K562 (cell line): ENCODE measurements around the gene CLDN7. TPM values are rescaled to one million over a fixed set of nuclear protein-coding genes. Genes with fewer than 3 reads are reported as not detected.
A peak's percentile ranks its signal among the peaks of the same experiment; 100 is the strongest.

Experiments used
- ARHGAP35 ChIP-seq: fragments of 450-650 bp; IDR thresholded peaks from 2 replicates; pipeline ENCODE4 v1.6.1; 2018; ENCODE audit not compliant: partially characterized antibody
- CEBPB ChIP-seq: fragments of 450-650 bp; IDR thresholded peaks from 2 replicates; pipeline ENCODE4 v1.6.1; 2016; ENCODE audit warnings: missing genetic modification characterization, missing compliant biosample characterization
- COPS2 ChIP-seq: fragments of 450-650 bp; conservative IDR thresholded peaks from 2 replicates; pipeline ENCODE4 v1.6.1; 2016; ENCODE audit warnings: mild to moderate bottlenecking, moderate library complexity
- ELK1 ChIP-seq: sonication (generic); formaldehyde crosslinking; IDR thresholded peaks from 2 replicates; pipeline ENCODE4 v1.8.1; 2022; ENCODE audit warnings: missing genetic modification reagents
- KLF16 ChIP-seq: IDR thresholded peaks from 2 replicates; pipeline ENCODE4 v1.6.1; 2016; ENCODE audit warnings: antibody characterized with exemption
- MEF2D ChIP-seq: conservative IDR thresholded peaks from 2 replicates; pipeline ENCODE4 v1.6.1; 2016; ENCODE audit warnings: low read depth, missing genetic modification characterization, missing compliant biosample characterization
- MXD1 ChIP-seq: fragments of 250-450 bp; sonication (Bioruptor Pico); IDR thresholded peaks from 2 replicates; pipeline ENCODE4 v1.8.0; 2021; ENCODE audit warnings: borderline replicate concordance, mild to moderate bottlenecking, moderate library complexity; ENCODE audit not compliant: poor library complexity, severe bottlenecking
- NFIC ChIP-seq: fragments of 450-650 bp; IDR thresholded peaks from 2 replicates; pipeline ENCODE4 v1.6.1; 2017; ENCODE audit warnings: mild to moderate bottlenecking, inconsistent platforms
- NKRF ChIP-seq: fragments of 450-650 bp; IDR thresholded peaks from 2 replicates; pipeline ENCODE4 v1.6.1; 2016; ENCODE audit warnings: borderline replicate concordance
- NR3C1 ChIP-seq: sonication (generic); formaldehyde crosslinking; IDR thresholded peaks from 2 replicates; pipeline ENCODE4 v1.8.1; 2022; ENCODE audit warnings: missing genetic modification reagents
- SMAD4 ChIP-seq: fragments of 250-450 bp; sonication (Bioruptor Pico); conservative IDR thresholded peaks from 2 replicates; pipeline ENCODE4 v1.8.0; 2021; ENCODE audit warnings: inconsistent platforms, mild to moderate bottlenecking, moderate library complexity
- SREBF1 ChIP-seq: fragments of 150-350 bp; IDR thresholded peaks from 2 replicates; pipeline ENCODE4 v1.6.1; 2014; ENCODE audit warnings: antibody characterized with exemption, low read depth, low read length, borderline replicate concordance
- STAG1 ChIP-seq: sonication (generic); formaldehyde crosslinking; IDR thresholded peaks from 2 replicates; pipeline ENCODE4 v1.5.0; 2020; ENCODE audit warnings: missing genetic modification reagents, borderline replicate concordance
- STAT5B ChIP-seq: fragments of 250-450 bp; sonication (Bioruptor Pico); IDR thresholded peaks from 2 replicates; pipeline ENCODE4 v1.8.0; 2021; ENCODE audit warnings: mild to moderate bottlenecking, inconsistent platforms
- SUPT5H ChIP-seq: fragments of 450-650 bp; IDR thresholded peaks from 2 replicates; pipeline ENCODE4 v1.6.1; 2016
- XRCC3 ChIP-seq: fragments of 450-650 bp; IDR thresholded peaks from 2 replicates; pipeline ENCODE4 v1.6.1; 2017; ENCODE audit warnings: mild to moderate bottlenecking, moderate library complexity
- XRCC4 ChIP-seq: IDR thresholded peaks from one replicate; pipeline ENCODE4 v1.6.1; 2011; ENCODE audit not compliant: insufficient read depth, insufficient read length; ENCODE audit errors: extremely low read depth
- ZFP36 ChIP-seq: fragments of 150-350 bp; IDR thresholded peaks from 2 replicates; pipeline ENCODE4 v1.6.1; 2018; ENCODE audit warnings: low read length, low read depth; ENCODE audit not compliant: partially characterized antibody
- ZNF280A ChIP-seq: fragments of 450-650 bp; IDR thresholded peaks from 2 replicates; pipeline ENCODE4 v1.6.1; 2018; ENCODE audit warnings: mild to moderate bottlenecking, low read depth; ENCODE audit not compliant: partially characterized antibody
- ZNF282 ChIP-seq: sonication (generic); formaldehyde crosslinking; IDR thresholded peaks from 2 replicates; pipeline ENCODE4 v1.8.1; 2023; ENCODE audit warnings: missing genetic modification reagents
- ZNF347 ChIP-seq: fragments of 450-650 bp; formaldehyde crosslinking; IDR thresholded peaks from 2 replicates; pipeline ENCODE4 v1.4.0; 2020; ENCODE audit warnings: low read depth, mild to moderate bottlenecking, moderate library complexity
- ZNF785 ChIP-seq: fragments of 250-450 bp; sonication (Bioruptor Pico); IDR thresholded peaks from 2 replicates; pipeline ENCODE4 v1.4.0; 2020; ENCODE audit warnings: mild to moderate bottlenecking
- polyA plus RNA-seq, 8 experiments: library from polyadenylated mRNA; depleted of rRNA in 4 of 8; stranded (reverse) in 5 of 8; unstranded in 3 of 8; fragments of >200 nt; fragmentation: Nextera tagmentation in 2 of 8; fragmentation: Illumina TruSeq in 1 of 8; extraction: Ambion mirVana in 2 of 8; extraction: Trizol in 1 of 8; gene quantifications; 2 replicates each; pipeline versions ENCODE4 v1.2.1 to v1.2.3, GENCODE V29; 2011 to 2014; ENCODE audit warnings: inconsistent platforms in 1 of 8, missing spikeins in 1 of 8
- total RNA-seq, 7 experiments: library from RNA; depleted of rRNA in 6 of 7; stranded (reverse); fragments of >200 nt in 6 of 7; fragmentation: Illumina TruSeq in 2 of 7; extraction: Trizol in 2 of 7; gene quantifications; 2 replicates each; pipeline versions ENCODE4 v1.2.1 to v1.2.3, GENCODE V29; 2011 to 2021; ENCODE audit warnings: low replicate concordance in 1 of 7

CLDN7 gene
- total and polyA plus RNA-seq, 9 of the 15 experiments (the other 6 are each of a cell fraction or from before 2014, with no cell fraction given), result 2.2 to 14.5 (median 7.6) TPM

- TF ChIP-seq NKRF (no peak), SMAD4 (peak; percentile 42; the same call in 1 of the 2 replicates), NFIC (no peak), CEBPB (tag) (no peak), STAG1 (CRISPR knock-in tag) (peak; percentile 42; the same call in 1 of the 2 replicates), COPS2 (no peak), ELK1 (no peak), NR3C1 (CRISPR knock-in tag) (no peak), KLF16 (no peak), MXD1 (CRISPR knock-in tag) (peak; percentile 23), ZNF785 (CRISPR knock-in tag) (no peak), ZNF280A (no peak), ZFP36 (no peak), XRCC4 (no peak), XRCC3 (no peak), MEF2D (tag) (no peak), STAT5B (CRISPR knock-in tag) (no peak), ZNF347 (CRISPR knock-in tag) (no peak), ZNF282 (CRISPR knock-in tag) (no peak), ARHGAP35 (no peak), SREBF1 (no peak), SUPT5H (no peak)
These were observed 34.0 kb upstream of the CLDN7 start (continued) for GRCh38 chr17:7296189-7296861.
